HL-60/S4 treated with retinoic acid at 250 ng/mL for 4 days and 3 days (cell line): ENCODE measurements around the gene HIVEP3.

Experiments used
- in situ Hi-C: fragments of 300-500 bp; cut with MboI; formaldehyde crosslinking; loops from 2 replicates; pipeline ENCODE4 v1.7.0; 2022; ENCODE audit warnings: low sequenced_read_pairs

The HIVEP3 gene

GRCh38 chr1:41621256-41621655 lies 297.5 kb downstream of the HIVEP3 start:
- in situ Hi-C loops = no loop called here

- in situ Hi-C loops = no loop called here
These were observed 298.2 kb downstream of the HIVEP3 start for GRCh38 chr1:41620365-41621169.

- in situ Hi-C loops = no loop called here
These were observed 299.0 kb downstream of the HIVEP3 start for GRCh38 chr1:41619511-41620364.

- in situ Hi-C loops = no loop called here
These were observed 299.9 kb downstream of the HIVEP3 start for GRCh38 chr1:41618871-41619270.

GRCh38 chr1:41618066-41618825 lies 300.5 kb downstream of the HIVEP3 start:
- in situ Hi-C loops = no loop called here

- in situ Hi-C loops = no loop called here
These were observed 301.4 kb downstream of the HIVEP3 start for GRCh38 chr1:41617336-41617735.

GRCh38 chr1:41616563-41616962 lies 302.2 kb downstream of the HIVEP3 start:
- in situ Hi-C loops = no loop called here

- in situ Hi-C loops = no loop called here
These were observed 302.7 kb downstream of the HIVEP3 start for GRCh38 chr1:41615981-41616380.

GRCh38 chr1:41615316-41615715 lies 303.4 kb downstream of the HIVEP3 start:
- in situ Hi-C loops = no loop called here

GRCh38 chr1:41614818-41615217 lies 303.9 kb downstream of the HIVEP3 start:
- in situ Hi-C loops = no loop called here

- in situ Hi-C loops = no loop called here
These were observed 304.8 kb downstream of the HIVEP3 start for GRCh38 chr1:41613689-41614574.

- in situ Hi-C loops = no loop called here
These were observed 305.8 kb downstream of the HIVEP3 start for GRCh38 chr1:41612953-41613352.

GRCh38 chr1:41611932-41612450 lies 306.7 kb downstream of the HIVEP3 start:
- in situ Hi-C loops = no loop called here

GRCh38 chr1:41611068-41611931 lies 307.4 kb downstream of the HIVEP3 start:
- in situ Hi-C loops = no loop called here

- in situ Hi-C loops = no loop called here
These were observed 308.4 kb downstream of the HIVEP3 start for GRCh38 chr1:41610361-41610760.

GRCh38 chr1:41609166-41609883 lies 309.4 kb downstream of the HIVEP3 start:
- in situ Hi-C loops = no loop called here

GRCh38 chr1:41608211-41608610 lies 310.5 kb downstream of the HIVEP3 start:
- in situ Hi-C loops = no loop called here

GRCh38 chr1:41607808-41608207 lies 310.9 kb downstream of the HIVEP3 start:
- in situ Hi-C loops = no loop called here
